Heart right ventricle (tissue), 16 donors: ENCODE measurements around the gene CNOT6. TPM values are rescaled to one million over a fixed set of nuclear protein-coding genes. Genes with fewer than 3 reads are reported as not detected.
A peak's percentile ranks its signal among the peaks of the same experiment; 100 is the strongest.

ENCODE experiments used
- ATAC-seq, 8 donors: fragments of 200-7000 bp; cut with Tn5 transposase; one replicate each; pipeline ENCODE4 v1.9.1; 2020; ENCODE audit warnings: mild to moderate bottlenecking in 8 of 8, moderate library complexity in 8 of 8, moderate number of reproducible peaks in 1 of 8
- DNase-seq, 2 donors: peaks; one replicate each; pipeline ENCODE4 v3.0.0-alpha.2; 2020
- H3K27ac ChIP-seq, 10 donors: fragments of 200-600 bp; sonication (generic) in 2 of 10; one replicate each; pipeline versions ENCODE4 v1.5.0 to v1.8.0; 2020 to 2022; ENCODE audit warnings: mild to moderate bottlenecking in 3 of 10
- H3K27me3 ChIP-seq, 7 donors: fragments of 200-600 bp; one replicate each; pipeline ENCODE4 v1.8.0; 2021 to 2022; ENCODE audit warnings: mild to moderate bottlenecking in 2 of 7
- H3K36me3 ChIP-seq, 9 donors: fragments of 200-600 bp; sonication (generic) in 1 of 9; one replicate each; pipeline versions ENCODE4 v1.5.0 to v1.8.0; 2020 to 2022; ENCODE audit warnings: mild to moderate bottlenecking in 2 of 9
- H3K4me1 ChIP-seq, 9 donors: fragments of 200-600 bp; sonication (generic) in 1 of 9; one replicate each; pipeline versions ENCODE4 v1.5.0 to v1.8.0; 2020 to 2022; ENCODE audit warnings: mild to moderate bottlenecking in 4 of 9
- H3K4me3 ChIP-seq, 10 donors: fragments of 200-600 bp; sonication (generic) in 2 of 10; one replicate each; pipeline versions ENCODE4 v1.5.0 to v1.8.0; 2020 to 2022; ENCODE audit warnings: mild to moderate bottlenecking in 7 of 10, moderate library complexity in 2 of 10
- H3K9me3 ChIP-seq, 11 donors: fragments of 200-600 bp in 10 of 11; sonication (generic) in 2 of 11; one replicate each; pipeline versions ENCODE4 v1.5.0 to v1.8.0; 2013 to 2022; ENCODE audit warnings: mild to moderate bottlenecking in 2 of 11, control low read depth in 1 of 11, moderate library complexity in 1 of 11
- CTCF ChIP-seq, 9 donors: fragments of 200-600 bp; sonication (generic) in 2 of 9; IDR thresholded peaks; one replicate each; pipeline versions ENCODE4 v1.5.0 to v1.8.0; 2021 to 2022; ENCODE audit warnings: antibody characterized with exemption in 9 of 9, mild to moderate bottlenecking in 5 of 9, moderate library complexity in 1 of 9
- WGBS, 2 donors: extraction: QIAGEN DNeasy Blood & Tissue Kit; methylation state at CpG; one replicate each; pipeline ENCODE4 v1.1.7; 2013; ENCODE audit warnings: inconsistent platforms in 1 of 2; 5-methylcytosine and 5-hydroxymethylcytosine counted together
- intact Hi-C, 10 donors: fragments of 100-400 bp; cut with DNase I; formaldehyde crosslinking; loops; one replicate each; pipeline versions ENCODE4 v1.11.1 to v1.14.2; 2022
- polyA plus RNA-seq, 2 donors: library from polyadenylated mRNA; stranded (reverse); fragments of 200-250 nt; gene quantifications; one replicate each; pipeline ENCODE4 v1.2.3, GENCODE V29; 2013
- total RNA-seq, 10 donors: library from RNA; stranded (reverse); fragmentation: NEBNext Ultra II Directional in 3 of 10; extraction: Animal tissue kit (Norgen Biotek cat#: 25700) in 3 of 10; gene quantifications; one replicate each; pipeline versions ENCODE4 v1.2.1 to v1.2.4, GENCODE V29; 2021 to 2023
- donor health status: Arrhythmogenic right ventricular cardiomyopathy.
- donor health status: ischemic (EF 13 %, LVEDD 7.1; RV severe dilation, severe dysfunction).
- donor health status: healthy with polysubstance abuse.
- donor health status: DM: no; HTN: yes; CAD: no.
- donor health status: DM: no; HTN: no; CAD: no.
- donor health status: ischemic (EF 25% LVEDD 6.9; RV normal size, moderate dysfunction).
- donor health status: ischemic (EF 25% LVEDD 5.7; RV mildly dilated, moderate dysfunction).
- donor health status: healthy.
- donor health status: DM: yes; HTN: yes; CAD: no.
- donor health status: Ischemic cardiomyopathy.
- donor health status: ischemic (EF 35%, LVEDD 5.7; RV mildly dilated, moderate dysfunction).
- donor health status: nonischemic (EF 11% LVEDD 7.7; RV severe dilation, severe dysfunction).
- donor health status: DM: yes; HTN: yes; CAD: no.
- donor health status: PGD.
- donor health status: ischemic (EF 29% LVEDD 5.4; RV normal size, mild dysfunction).
- donor health status: nonischemic (EF 23%, LVEDD 6.1; RV moderate dilation, normal function).

CNOT6 gene
- total and polyA plus RNA-seq, 12 donors, result 3.8 to 20.5 (median 13.1) TPM

- Histone ChIP-seq H3K36me3 (no peaks in the 10 kb centered on the region), H3K4me3 (peak overlapping the region in 1 of 10 donors; percentile 55), H3K27me3 (peaks cover 9 to 57% (median 37%) of the 10 kb centered on the region in 7 donors), H3K9me3 (no peaks in the 10 kb centered on the region), H3K27ac (no peak overlapping the region), H3K4me1 (peaks cover 0 to 23% (median 18%) of the 10 kb centered on the region in 9 donors)
- DNase-seq, result no peak
- intact Hi-C loops, result no loop called here
- 82 to 83% methylated on average over 10 of the region's 10 CpGs for WGBS, 2 donors
- TF ChIP-seq CTCF (IDR thresholded peaks at IDR 0.05), result no peak
- ATAC-seq, result no peak
Observed at GRCh38 chr5:180592176-180592575, 98.0 kb downstream of the CNOT6 start.

GRCh38 chr5:180593446-180594206, 99.4 kb downstream of the CNOT6 start:
- WGBS, 2 donors, result 92 to 93% methylated on average over 18 to 19 of the region's 19 CpGs
- intact Hi-C loops, result no loop called here
- no peak overlapping the region for H3K4me3 ChIP-seq
- H3K27ac ChIP-seq, result no peak overlapping the region
- peaks cover 9 to 53% (median 37%) of the 10 kb centered on the region in 7 donors for H3K27me3 ChIP-seq
- H3K36me3 ChIP-seq, result no peaks in the 10 kb centered on the region
- TF ChIP-seq CTCF (IDR thresholded peaks at IDR 0.05), result no peak
- no peaks in the 10 kb centered on the region for H3K9me3 ChIP-seq
- no peak for DNase-seq
- ATAC-seq, result no peak
- H3K4me1 ChIP-seq, result peaks cover 0 to 23% (median 18%) of the 10 kb centered on the region in 9 donors

GRCh38 chr5:180594311-180595045, 100.3 kb downstream of the CNOT6 start:
- H3K9me3 ChIP-seq, result no peaks in the 10 kb centered on the region
- no peak overlapping the region for H3K27ac ChIP-seq
- TF ChIP-seq CTCF (IDR thresholded peaks at IDR 0.05), result no peak
- H3K4me1 ChIP-seq, result peaks cover 0 to 23% (median 18%) of the 10 kb centered on the region in 9 donors
- peaks cover 9 to 45% (median 37%) of the 10 kb centered on the region in 7 donors for H3K27me3 ChIP-seq
- no peak overlapping the region for H3K4me3 ChIP-seq
- WGBS, 2 donors, result 85 to 89% methylated on average over 17 of the region's 17 CpGs
- DNase-seq, result no peak
- H3K36me3 ChIP-seq, result no peaks in the 10 kb centered on the region
- ATAC-seq, result no peak
- intact Hi-C loops, result no loop called here

DNA sequence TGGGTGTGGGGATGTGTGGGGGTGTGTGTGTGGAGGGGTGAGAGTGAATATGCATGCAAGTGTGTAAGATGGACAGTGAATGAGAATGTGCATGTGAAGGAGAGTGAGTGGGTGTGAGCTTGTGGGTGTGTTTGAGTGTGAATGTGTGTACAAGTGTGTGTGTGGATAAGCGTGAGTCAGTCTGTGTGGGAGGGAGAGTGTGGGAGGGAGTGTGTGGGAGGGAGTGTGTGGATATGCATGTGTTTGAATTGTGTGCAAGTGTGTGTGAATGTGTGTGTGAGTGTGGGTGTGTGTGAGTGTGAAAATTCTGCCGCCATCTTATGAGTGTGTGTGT, 100.8 kb downstream of the CNOT6 start:
- Histone ChIP-seq H3K36me3 (no peaks in the 10 kb centered on the region), H3K4me3 (no peak overlapping the region), H3K9me3 (no peaks in the 10 kb centered on the region), H3K4me1 (peaks cover 0 to 18% (median 16%) of the 10 kb centered on the region in 9 donors), H3K27me3 (peaks cover 7 to 39% (median 33%) of the 10 kb centered on the region in 7 donors), H3K27ac (no peak overlapping the region)
- intact Hi-C loops, result no loop called here
- WGBS, 2 donors, result 87% methylated on average over 2 of the region's 2 CpGs
- ATAC-seq (no peak), DNase-seq (no peak)
- no peak for TF ChIP-seq CTCF (IDR thresholded peaks at IDR 0.05)
